ENCODE results near the gene GABBR2. TPM values are rescaled to one million over a fixed set of nuclear protein-coding genes. Genes with fewer than 3 reads are reported as not detected.

Gene GABBR2
- total and polyA plus RNA-seq, 9 of the 15 experiments (the other 6 are each of a cell fraction or from before 2014, with no cell fraction given) = 0.15 to 1.9 (median 0.32) TPM

- TF ChIP-seq CHD7 (IDR thresholded peaks at IDR 0.05; ENCODE audit: low read depth, low read length) (no peak), SRSF9 (IDR thresholded peaks at IDR 0.05; ENCODE audit: borderline replicate concordance, low read depth, low read length) (no peak), E2F5 (CRISPR knock-in tag; IDR thresholded peaks at IDR 0.05) (no peak), ZNF280B (CRISPR knock-in tag; IDR thresholded peaks at IDR 0.05) (no peak), GTF3C2 (IDR thresholded peaks at IDR 0.05; ENCODE audit: borderline replicate concordance, extremely low read depth, insufficient read length) (no peak), SFPQ (IDR thresholded peaks at IDR 0.05; ENCODE audit: low read depth, low read length) (no peak)
Measured at GRCh38 chr9:98255578-98256296, 453.0 kb downstream of the GABBR2 start, which contains the start of gene TBC1D2 (continued).

Measured in K562 (cell line).